Endothelial cell (in vitro differentiated cells): ENCODE measurements around the gene ITPR2. TPM values are rescaled to one million over a fixed set of nuclear protein-coding genes. Genes with fewer than 3 reads are reported as not detected.

ENCODE experiments used
- DNase-seq: peaks from one replicate; pipeline ENCODE4 v3.0.0; 2021; ENCODE audit warnings: low spot score
- H3K27ac Mint-ChIP-seq: one replicate; pipeline ENCODE4 v1.8.0; 2021; ENCODE audit warnings: mixed read lengths, inconsistent platforms; ENCODE audit not compliant: unreplicated experiment
- H3K27me3 Mint-ChIP-seq: one replicate; pipeline ENCODE4 v1.8.0; 2021; ENCODE audit warnings: mild to moderate bottlenecking, moderate library complexity, mixed read lengths, inconsistent platforms; ENCODE audit not compliant: unreplicated experiment
- H3K36me3 Mint-ChIP-seq: one replicate; pipeline ENCODE4 v1.8.0; 2021; ENCODE audit warnings: mild to moderate bottlenecking, low read depth, mixed read lengths, inconsistent platforms; ENCODE audit not compliant: unreplicated experiment
- H3K4me1 Mint-ChIP-seq: one replicate; pipeline ENCODE4 v1.8.0; 2021; ENCODE audit warnings: mild to moderate bottlenecking, mixed read lengths, inconsistent platforms; ENCODE audit not compliant: unreplicated experiment
- H3K4me3 Mint-ChIP-seq: one replicate; pipeline ENCODE4 v1.8.0; 2021; ENCODE audit warnings: mild to moderate bottlenecking, mixed read lengths, inconsistent platforms; ENCODE audit not compliant: unreplicated experiment
- H3K9me3 Mint-ChIP-seq: one replicate; pipeline ENCODE4 v1.8.0; 2021; ENCODE audit warnings: mixed read lengths, inconsistent platforms; ENCODE audit not compliant: unreplicated experiment
- total RNA-seq: library from RNA; stranded (reverse); fragmentation: NEBNext Ultra II Directional; extraction: Animal tissue kit (Norgen Biotek cat#: 25700); gene quantifications from one replicate; pipeline ENCODE4 v1.2.1, GENCODE V29; 2021; ENCODE audit not compliant: unreplicated experiment
- TF ChIP-seq, protein P1 (sequence below): fragments of 200-600 bp; sonication (generic); IDR thresholded peaks from one replicate; pipeline ENCODE4 v1.5.0; 2021; ENCODE audit warnings: antibody characterized with exemption; ENCODE audit not compliant: unreplicated experiment

The ITPR2 gene
- total RNA-seq, 1 donor from 2014 or later, result 33.8 TPM

DNA sequence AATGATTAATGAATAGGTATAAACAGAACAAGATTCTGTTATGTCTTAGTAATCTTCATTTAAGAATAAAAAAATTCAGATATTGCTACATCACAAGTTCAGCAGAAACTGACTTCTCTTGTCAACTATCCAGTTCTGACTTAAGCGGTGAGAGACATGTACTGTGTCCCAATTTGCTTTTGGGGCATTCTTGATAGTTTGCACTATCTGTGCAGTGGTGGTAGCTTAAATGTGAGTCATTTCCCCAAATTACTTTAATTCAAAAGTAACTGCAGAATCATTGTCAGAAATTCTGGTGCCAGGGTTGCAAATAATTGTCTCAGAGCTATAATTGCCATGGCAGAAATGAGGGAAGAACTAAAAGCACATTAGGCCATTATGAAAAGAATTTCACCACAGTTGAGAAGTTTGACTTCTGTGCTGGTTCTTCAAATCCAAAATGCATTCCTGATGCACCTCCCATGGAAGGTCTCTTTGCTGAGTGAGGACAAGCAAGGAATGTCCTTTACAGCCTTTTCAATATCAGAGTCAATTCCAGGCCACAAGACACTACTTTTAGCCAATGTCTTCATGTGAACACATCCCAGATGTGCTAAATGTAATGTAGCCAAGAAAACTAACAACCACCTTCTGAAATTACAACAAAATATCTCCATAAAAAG lies 332.9 kb downstream of the ITPR2 start:
- no peak overlapping the region for H3K27ac Mint-ChIP-seq
- no peaks in the 10 kb centered on the region for H3K9me3 Mint-ChIP-seq
- no peak for DNase-seq
- H3K27me3 Mint-ChIP-seq, result no peaks in the 10 kb centered on the region
- TF ChIP-seq, protein P1, sequence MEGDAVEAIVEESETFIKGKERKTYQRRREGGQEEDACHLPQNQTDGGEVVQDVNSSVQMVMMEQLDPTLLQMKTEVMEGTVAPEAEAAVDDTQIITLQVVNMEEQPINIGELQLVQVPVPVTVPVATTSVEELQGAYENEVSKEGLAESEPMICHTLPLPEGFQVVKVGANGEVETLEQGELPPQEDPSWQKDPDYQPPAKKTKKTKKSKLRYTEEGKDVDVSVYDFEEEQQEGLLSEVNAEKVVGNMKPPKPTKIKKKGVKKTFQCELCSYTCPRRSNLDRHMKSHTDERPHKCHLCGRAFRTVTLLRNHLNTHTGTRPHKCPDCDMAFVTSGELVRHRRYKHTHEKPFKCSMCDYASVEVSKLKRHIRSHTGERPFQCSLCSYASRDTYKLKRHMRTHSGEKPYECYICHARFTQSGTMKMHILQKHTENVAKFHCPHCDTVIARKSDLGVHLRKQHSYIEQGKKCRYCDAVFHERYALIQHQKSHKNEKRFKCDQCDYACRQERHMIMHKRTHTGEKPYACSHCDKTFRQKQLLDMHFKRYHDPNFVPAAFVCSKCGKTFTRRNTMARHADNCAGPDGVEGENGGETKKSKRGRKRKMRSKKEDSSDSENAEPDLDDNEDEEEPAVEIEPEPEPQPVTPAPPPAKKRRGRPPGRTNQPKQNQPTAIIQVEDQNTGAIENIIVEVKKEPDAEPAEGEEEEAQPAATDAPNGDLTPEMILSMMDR, result no peak
- no peak overlapping the region for H3K4me3 Mint-ChIP-seq
- H3K4me1 Mint-ChIP-seq, result peaks cover 3% of the 10 kb centered on the region
- H3K36me3 Mint-ChIP-seq, result no peaks in the 10 kb centered on the region

DNA sequence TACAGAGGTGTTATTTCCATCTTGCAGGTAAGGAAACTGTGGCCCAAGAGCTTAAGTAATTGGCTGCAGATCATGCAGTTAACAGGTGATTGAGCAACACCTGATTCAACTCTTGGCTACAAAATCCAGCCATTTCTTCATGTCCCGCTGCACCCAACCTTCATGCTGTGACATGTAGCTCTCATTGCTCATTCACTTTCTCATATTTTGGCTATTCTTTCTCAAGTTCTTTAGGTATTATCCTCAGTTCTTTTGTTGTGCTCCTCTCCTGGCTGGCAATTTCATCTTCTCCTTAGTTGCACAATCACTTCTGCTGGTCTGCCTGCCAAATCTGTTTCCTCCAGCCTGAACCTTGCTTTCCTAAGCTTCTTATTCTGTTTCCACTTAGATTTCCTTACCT lies 336.8 kb downstream of the ITPR2 start:
- Mint-ChIP-seq H3K9me3 (no peaks in the 10 kb centered on the region), H3K27ac (no peak overlapping the region), H3K27me3 (peaks cover 2% of the 10 kb centered on the region), H3K4me1 (peaks cover 3% of the 10 kb centered on the region), H3K4me3 (no peak overlapping the region), H3K36me3 (peaks cover 6% of the 10 kb centered on the region)
- DNase-seq, result no peak
- TF ChIP-seq, protein P1, result no peak

GRCh38 chr12:26493656-26494055 lies 339.3 kb downstream of the ITPR2 start:
- no peaks in the 10 kb centered on the region for H3K9me3 Mint-ChIP-seq
- H3K4me3 Mint-ChIP-seq, result no peak overlapping the region
- TF ChIP-seq, protein P1, result no peak
- H3K27me3 Mint-ChIP-seq, result peaks cover 2% of the 10 kb centered on the region
- no peak for DNase-seq
- H3K36me3 Mint-ChIP-seq, result peaks cover 10% of the 10 kb centered on the region
- H3K27ac Mint-ChIP-seq, result no peak overlapping the region
- H3K4me1 Mint-ChIP-seq, result peaks cover 3% of the 10 kb centered on the region

GRCh38 chr12:26492406-26492805 lies 340.6 kb downstream of the ITPR2 start:
- Mint-ChIP-seq H3K4me3 (no peak overlapping the region), H3K27ac (no peak overlapping the region), H3K27me3 (peaks cover 2% of the 10 kb centered on the region), H3K9me3 (no peaks in the 10 kb centered on the region), H3K36me3 (peaks cover 10% of the 10 kb centered on the region), H3K4me1 (peaks cover 3% of the 10 kb centered on the region)
- TF ChIP-seq, protein P1, result no peak
- no peak for DNase-seq

GRCh38 chr12:26489908-26490307 lies 343.1 kb downstream of the ITPR2 start:
- no peak for DNase-seq
- H3K4me3 Mint-ChIP-seq, result no peak overlapping the region
- H3K36me3 Mint-ChIP-seq, result peaks cover 10% of the 10 kb centered on the region
- peaks cover 3% of the 10 kb centered on the region for H3K4me1 Mint-ChIP-seq
- H3K9me3 Mint-ChIP-seq, result no peaks in the 10 kb centered on the region
- peaks cover 2% of the 10 kb centered on the region for H3K27me3 Mint-ChIP-seq
- H3K27ac Mint-ChIP-seq, result no peak overlapping the region
- TF ChIP-seq, protein P1, result no peak
